RCC 7860 (cell line): Measurements from ENCODE around the gene TCERG1.
"Not testable (repeated sequence)": the region's sequence is repeated elsewhere in the genome, so short reads cannot be mapped to it uniquely, and the experiment has no call there.

ENCODE experiments used
- DNase-seq: peaks from one replicate; pipeline ENCODE4 v3.0.0-alpha.2; 2015; ENCODE audit warnings: low spot score
- FAIRE-seq: peaks from 2 replicates; lab custom pipeline; 2012; peaks lifted over from hg19 to GRCh38; lab: Jason Lieb, UNC

Gene TCERG1

DNA sequence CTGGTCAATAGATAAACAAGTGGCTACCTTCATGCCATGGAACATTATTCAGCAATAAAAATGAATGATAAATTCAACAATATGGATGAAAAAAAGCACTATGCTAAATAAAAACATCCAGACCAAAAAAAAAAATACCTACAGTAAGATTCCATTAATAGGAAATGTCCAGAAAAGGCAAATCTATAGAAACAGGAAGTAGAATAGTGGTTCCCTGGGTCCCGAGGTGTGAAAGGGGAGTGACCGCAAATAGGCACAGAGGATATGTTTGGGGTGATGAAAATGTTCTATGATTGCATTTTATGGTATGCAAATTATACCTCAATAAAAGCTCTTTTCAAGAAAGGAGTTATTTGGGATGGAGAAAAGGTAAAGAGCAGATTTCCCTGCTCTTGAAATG lies 72.4 kb downstream of the TCERG1 start:
- DNase-seq (no peak), FAIRE-seq (no peak)

- FAIRE-seq (no peak), DNase-seq (no peak)
These were observed 73.6 kb downstream of the TCERG1 start for GRCh38 chr5:146520731-146521130.

DNA sequence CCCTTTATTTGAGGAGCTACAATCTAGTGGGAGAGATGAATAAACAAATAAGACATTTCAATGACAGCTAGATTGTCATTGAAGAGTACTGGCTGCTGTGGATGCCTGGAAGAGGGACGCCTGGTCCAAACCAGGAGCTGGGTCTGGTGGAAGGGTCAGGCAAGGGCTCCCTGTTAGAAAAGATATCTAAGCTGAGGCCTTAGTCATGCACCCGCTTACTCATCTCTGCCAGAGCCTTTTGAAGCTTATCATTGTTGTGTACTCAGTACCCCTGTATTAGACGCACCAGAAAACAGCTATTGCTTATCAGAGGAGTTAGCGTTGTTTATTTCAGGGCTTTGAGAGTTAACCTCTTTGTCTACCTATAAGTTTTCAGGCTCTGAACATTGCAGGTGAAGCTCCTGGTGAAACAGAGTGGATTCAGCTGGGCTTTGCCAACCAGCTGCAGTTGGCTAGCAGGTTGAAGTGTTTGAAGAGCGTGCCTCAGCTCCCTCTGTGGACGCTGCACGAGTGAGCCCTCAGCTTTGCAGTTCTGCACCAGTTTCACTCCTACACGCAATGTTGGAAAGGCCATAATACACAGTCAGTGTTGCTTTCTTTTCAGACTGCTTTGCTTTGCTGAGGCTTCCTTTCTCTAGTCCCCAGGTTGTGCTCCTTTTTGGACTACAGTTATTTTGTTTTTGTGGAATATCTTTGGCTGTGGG lies 74.4 kb downstream of the TCERG1 start:
- FAIRE-seq (no peak), DNase-seq (no peak)

DNA sequence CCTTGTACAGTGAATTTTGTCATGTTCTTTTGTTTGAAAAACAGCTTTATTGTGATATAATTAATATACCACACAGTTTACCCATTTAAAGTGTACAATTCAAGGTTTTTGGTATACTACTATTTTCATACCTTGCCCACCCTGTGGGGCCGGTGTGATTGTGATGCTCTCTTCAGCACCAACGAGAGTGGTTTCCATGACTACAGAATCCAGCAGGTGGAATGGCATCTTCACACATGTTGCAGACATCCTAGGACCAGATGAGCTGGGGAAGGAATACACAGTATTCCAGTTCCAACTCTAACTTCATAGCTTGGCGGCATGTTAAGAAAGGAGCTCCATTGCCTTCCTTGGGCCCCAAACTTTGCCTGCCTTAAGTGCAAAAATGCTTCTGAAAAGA lies 76.6 kb downstream of the TCERG1 start:
- no peak for FAIRE-seq
- no peak for DNase-seq

DNA sequence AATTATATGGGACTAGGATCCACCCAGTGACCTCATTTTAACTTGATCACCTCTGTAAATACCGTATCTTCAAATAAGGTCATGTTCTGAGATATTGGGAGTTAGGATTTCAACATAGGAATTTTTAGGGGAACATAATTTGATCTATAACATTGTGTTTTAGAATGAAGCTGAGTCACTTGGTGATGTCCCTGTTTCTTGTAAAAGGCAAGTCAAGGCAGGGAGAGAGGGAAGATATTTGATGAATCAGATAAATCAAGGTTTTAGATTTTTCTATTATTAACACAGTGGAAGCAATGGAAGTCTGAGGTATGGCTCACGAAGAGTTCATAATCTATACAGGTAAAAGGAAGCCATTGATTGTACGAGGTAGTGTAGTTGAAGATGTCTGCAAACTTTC lies 80.7 kb downstream of the TCERG1 start:
- DNase-seq (no peak), FAIRE-seq (no peak)

GRCh38 chr5:146528236-146528635 lies 81.1 kb downstream of the TCERG1 start:
- FAIRE-seq, result no peak
- no peak for DNase-seq

GRCh38 chr5:146529984-146530383 lies 82.9 kb downstream of the TCERG1 start:
- no peak for FAIRE-seq
- DNase-seq, result no peak

- FAIRE-seq, result peak; percentile 65
These were observed 86.2 kb downstream of the TCERG1 start for GRCh38 chr5:146533260-146533857.

DNA sequence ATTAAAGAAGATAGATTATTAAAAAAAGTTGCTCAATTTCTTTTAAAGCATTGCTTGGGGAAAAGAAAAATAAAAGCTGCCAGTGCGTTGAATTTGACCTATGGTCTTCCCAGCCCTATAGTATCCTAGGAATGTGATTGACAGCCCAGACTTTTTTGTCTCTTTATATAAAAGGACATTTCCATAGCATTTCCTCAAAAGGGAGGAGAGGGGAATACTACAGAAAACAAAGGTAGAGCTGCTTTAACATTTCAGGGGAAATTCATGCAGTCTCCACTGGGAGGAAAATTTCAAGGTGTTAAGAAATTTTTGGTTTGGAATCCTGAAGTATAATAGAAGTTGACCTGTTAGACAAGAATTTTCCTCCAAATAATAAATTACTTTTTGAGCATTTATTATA lies 86.7 kb downstream of the TCERG1 start:
- DNase-seq (no peak), FAIRE-seq (no peak)

More at GRCh38 chr5:146533260-146533857, 86.2 kb downstream of the TCERG1 start:
- peak; percentile 49 for DNase-seq

DNA sequence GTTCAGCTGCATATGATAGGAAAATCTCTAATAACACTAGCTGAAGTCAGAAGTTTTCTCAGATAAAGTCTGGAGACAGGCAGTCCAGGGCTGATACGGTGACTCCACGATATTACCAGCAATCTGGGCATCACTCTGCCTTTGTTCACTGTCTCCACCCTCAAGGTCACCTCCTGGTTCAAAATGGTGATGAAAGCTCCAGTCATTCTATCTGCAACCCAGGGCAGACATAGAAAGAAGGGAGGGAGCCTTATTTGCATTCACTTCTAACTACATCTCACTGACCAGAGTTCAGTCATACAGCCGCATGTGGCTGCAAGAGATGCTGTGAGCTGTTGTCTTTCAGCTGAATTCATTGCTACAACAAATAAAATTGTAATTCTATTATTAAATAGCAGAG lies 91.3 kb downstream of the TCERG1 start:
- no peak for FAIRE-seq
- no peak for DNase-seq

DNA sequence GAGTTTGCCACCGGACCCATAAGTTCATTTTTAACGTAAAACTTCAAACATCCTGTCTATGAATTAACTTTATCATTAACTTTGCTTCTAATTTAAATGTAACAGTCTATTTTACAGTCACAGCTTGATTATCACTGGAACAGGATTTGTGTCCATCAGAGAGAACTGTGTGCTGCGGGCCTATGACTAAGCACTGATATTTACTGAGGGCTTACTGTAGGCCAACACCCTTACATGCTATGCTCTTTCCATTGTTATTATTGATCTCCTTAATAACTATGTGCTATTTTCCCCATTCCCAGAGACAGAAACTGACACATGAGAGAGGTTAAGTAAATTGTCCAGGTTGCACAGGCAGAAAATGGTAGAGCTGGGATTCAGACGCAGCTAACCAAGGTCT lies 92.8 kb downstream of the TCERG1 start:
- DNase-seq, result no peak
- FAIRE-seq, result no peak

- no peak for DNase-seq
These were observed 93.3 kb downstream of the TCERG1 start for GRCh38 chr5:146540414-146540813.

DNA sequence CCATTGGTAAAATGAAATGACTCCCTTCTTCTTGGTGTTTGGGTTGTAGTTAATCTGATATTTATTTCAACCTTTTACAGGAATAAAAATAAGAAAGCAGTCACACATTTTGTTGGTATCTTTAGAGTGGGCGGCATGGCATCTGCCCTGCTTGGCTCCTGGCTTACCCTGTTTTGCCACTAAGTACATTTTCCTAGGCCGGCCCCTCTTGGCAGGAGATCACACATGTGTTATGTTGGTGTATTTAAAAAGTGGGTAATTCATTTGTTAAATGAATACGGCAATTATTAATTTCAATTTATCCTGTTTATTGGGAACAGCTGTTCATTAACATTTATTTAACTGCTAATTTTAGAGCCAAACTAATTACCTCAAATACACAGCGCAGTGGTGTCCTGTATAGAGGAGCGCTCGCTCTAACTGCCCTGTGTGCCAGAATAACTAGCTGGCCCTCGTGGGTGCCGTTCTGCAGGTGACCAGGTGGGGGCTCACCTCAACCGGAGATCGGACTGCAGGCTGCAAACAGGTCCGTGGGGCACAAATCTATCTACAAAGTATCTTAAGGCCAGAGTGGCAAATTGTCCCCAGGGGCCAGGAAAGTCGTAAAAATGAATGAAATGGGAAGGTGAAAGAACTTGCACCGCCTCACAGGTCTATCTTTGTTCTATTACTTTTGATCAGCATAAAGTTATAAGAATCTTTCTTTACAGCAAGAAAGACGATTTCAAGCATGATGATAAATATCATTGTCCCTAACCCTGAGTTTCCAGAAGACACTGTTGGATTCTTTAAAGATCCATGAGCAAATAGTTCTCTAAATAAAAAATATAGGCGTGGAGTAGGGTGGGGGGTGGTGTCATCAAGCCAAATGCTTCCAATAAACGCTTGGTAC lies 95.1 kb downstream of the TCERG1 start:
- FAIRE-seq (no peak), DNase-seq (peak; percentile 44)

More at GRCh38 chr5:146540414-146540813, 93.3 kb downstream of the TCERG1 start:
- no peak for FAIRE-seq

DNA sequence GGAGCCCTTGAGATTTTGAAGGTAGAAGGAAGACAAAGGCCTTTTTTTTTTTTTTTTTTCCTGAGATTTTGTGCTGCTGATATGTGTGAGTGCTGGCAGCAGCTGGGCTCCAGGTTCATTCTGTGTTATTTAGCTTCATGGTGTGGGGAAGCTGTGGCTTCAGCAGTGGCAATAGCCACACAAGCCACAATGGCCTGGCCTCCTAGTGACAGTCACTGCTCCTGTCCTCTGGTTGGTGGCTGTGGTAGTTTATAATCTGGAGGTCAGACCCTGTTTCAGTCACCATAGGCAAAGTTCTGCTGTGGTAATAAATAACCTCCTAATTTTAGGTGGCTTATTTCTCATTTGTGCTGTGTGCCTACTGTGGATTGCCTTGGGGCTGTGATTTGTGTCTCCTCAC lies 97.1 kb downstream of the TCERG1 start:
- FAIRE-seq (no peak), DNase-seq (no peak)

DNA sequence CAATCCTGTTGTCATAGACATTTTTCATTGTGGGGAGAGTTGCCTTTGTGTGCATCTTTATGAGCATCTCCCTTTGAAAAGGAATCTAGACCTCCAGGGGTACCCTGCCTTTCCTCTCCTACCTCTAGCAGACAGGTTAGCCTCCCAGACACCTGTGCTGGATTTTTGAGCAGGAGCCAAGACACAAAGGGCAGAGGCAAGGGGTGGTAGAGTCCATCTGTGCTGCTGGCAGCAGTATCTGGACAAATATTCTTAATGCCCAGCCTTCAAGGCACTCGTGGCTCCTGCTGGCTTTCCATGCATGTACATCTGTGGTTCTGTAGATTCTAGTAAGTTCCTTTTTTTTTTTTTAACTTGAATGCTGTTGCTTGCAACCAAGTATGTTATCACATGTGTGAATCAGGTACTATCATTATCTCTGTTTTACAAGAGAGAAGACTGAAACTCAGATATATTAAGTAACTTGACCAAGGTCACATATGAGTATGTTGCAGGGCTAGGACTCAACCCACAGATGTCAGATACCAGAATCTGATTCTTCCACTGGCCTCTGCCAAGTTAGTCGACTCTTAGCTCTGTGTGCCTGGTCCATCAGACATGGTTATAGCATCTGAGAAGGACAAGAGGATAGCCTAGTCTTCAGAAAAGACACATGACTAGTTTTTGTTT lies 101.8 kb downstream of the TCERG1 start:
- no peak for FAIRE-seq
- DNase-seq, result no peak

GRCh38 chr5:146549615-146550014 lies 102.5 kb downstream of the TCERG1 start:
- no peak for DNase-seq
- no peak for FAIRE-seq

GRCh38 chr5:146553446-146553845 lies 106.3 kb downstream of the TCERG1 start:
- DNase-seq (no peak), FAIRE-seq (no peak)

DNA sequence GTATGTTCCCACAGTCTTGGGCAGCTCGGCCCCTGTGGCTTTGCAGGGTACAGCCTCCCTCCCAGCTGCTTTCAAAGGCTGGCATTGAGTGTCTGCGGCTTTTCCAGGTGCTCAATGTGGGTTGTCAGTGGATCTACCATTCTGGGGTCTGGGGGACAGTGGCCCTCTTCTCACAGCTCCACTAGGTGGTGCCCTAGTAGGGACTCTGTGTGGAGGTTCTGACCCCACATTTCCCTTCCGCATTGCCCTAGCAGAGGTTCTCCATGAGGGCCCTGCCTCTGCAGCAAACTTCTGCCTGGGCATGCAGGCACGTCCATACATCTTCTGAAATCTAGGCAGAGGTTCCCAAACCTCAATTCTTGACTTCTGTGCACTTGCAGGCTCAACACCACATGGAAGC lies 109.8 kb downstream of the TCERG1 start:
- FAIRE-seq, DNase-seq: not testable (repeated sequence)

DNA sequence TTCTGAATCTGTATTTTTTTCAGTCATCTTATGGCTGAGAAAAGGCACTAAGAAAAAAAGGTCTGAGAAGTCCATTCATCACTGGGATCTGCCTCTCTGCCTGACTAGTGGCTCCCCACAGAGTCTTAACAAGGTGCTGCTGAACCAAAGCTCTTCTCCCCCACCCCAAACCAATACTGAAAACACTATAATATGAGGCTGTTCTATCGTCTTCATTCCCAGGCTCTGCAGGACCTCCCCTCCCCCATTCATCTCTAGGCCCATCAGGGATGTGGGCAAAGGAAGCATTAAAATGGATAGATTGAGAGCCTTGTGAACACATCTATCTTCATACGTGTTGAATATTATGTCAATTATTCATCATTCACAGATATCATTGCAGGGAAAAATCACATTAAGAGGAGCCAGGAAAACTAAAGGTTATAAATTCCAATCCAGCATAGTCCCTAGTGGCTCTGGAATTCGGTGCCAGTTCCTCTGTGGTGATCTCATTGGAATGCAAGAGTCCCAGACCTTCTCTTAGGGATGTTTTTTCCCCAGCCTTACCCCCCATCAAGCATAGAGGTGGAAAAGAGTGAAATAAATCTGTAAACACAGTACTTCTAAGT lies 113.2 kb downstream of the TCERG1 start:
- FAIRE-seq (no peak), DNase-seq (peak; percentile 44)
